Vagina (tissue), 2 donors: ENCODE results near the gene SPON1.

Experiments
- POLR2A ChIP-seq, 2 donors: fragments of 450-650 bp; IDR thresholded peaks; one replicate each; pipeline ENCODE4 v1.6.1; 2017; ENCODE audit warnings: antibody characterized with exemption in 2 of 2, mild to moderate bottlenecking in 2 of 2, moderate library complexity in 2 of 2
- POLR2AphosphoS5 ChIP-seq, 2 donors: sonication (generic); formaldehyde crosslinking; IDR thresholded peaks; one replicate each; pipeline ENCODE4 v1.9.0; 2017; ENCODE audit warnings: antibody characterized with exemption in 2 of 2, mild to moderate bottlenecking in 2 of 2, low read depth in 1 of 2; ENCODE audit not compliant: insufficient read depth in 1 of 2
- TF ChIP-seq, protein P1 (sequence below), 3 experiments: fragments of 450-650 bp in 2 of 3; fragments of 200-600 bp in 1 of 3; sonication (generic) in 1 of 3; IDR thresholded peaks; one replicate each; pipeline ENCODE4 v1.5.1; 2017 to 2019; ENCODE audit warnings: antibody characterized with exemption in 3 of 3, mild to moderate bottlenecking in 2 of 3, moderate library complexity in 2 of 3

DNA sequence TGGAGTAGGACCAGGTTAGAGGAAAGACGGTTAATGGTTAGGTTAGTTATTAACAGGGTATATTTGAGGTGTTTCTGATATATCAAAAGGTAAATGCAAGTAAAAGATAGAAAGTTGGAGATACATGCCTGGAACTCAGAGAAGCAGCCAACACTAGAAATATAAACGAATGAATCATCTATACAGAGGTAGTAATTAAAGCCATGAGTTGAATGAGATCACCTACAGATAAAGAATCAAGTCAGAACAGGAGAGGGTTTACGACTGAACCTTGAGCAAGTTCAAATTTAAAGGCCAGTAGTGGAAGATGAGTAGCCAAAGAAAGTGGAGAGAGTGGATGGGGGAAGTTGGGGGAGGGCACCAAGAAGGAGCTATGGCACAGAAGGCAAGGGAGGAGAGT is 73.9 kb downstream of the SPON1 start:
- no peak for TF ChIP-seq POLR2AphosphoS5 (IDR thresholded peaks at IDR 0.05; ENCODE audit: insufficient read depth in 1 of 2, low read depth in 1 of 2)
- TF ChIP-seq, protein P1, sequence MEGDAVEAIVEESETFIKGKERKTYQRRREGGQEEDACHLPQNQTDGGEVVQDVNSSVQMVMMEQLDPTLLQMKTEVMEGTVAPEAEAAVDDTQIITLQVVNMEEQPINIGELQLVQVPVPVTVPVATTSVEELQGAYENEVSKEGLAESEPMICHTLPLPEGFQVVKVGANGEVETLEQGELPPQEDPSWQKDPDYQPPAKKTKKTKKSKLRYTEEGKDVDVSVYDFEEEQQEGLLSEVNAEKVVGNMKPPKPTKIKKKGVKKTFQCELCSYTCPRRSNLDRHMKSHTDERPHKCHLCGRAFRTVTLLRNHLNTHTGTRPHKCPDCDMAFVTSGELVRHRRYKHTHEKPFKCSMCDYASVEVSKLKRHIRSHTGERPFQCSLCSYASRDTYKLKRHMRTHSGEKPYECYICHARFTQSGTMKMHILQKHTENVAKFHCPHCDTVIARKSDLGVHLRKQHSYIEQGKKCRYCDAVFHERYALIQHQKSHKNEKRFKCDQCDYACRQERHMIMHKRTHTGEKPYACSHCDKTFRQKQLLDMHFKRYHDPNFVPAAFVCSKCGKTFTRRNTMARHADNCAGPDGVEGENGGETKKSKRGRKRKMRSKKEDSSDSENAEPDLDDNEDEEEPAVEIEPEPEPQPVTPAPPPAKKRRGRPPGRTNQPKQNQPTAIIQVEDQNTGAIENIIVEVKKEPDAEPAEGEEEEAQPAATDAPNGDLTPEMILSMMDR (IDR thresholded peaks at IDR 0.05), result no peak
- TF ChIP-seq POLR2A (IDR thresholded peaks at IDR 0.05), result no peak
